H9 (cell line): Measurements from ENCODE around the gene SHB. TPM values are rescaled to one million over a fixed set of nuclear protein-coding genes. Genes with fewer than 3 reads are reported as not detected.

ENCODE experiments used
- DNase-seq: peaks from one replicate; pipeline ENCODE4 v3.0.0-alpha.2; 2017
- H2AFZ ChIP-seq: one replicate; pipeline ENCODE4 v1.6.1; 2013; ENCODE audit warnings: mild to moderate bottlenecking, low read length, control low read depth, moderate library complexity
- H2AK5ac ChIP-seq: 2 replicates; pipeline ENCODE4 v1.6.1; 2013; ENCODE audit warnings: low read length, control low read depth, mixed read lengths; ENCODE audit not compliant: insufficient read length
- H2BK120ac ChIP-seq: one replicate; pipeline ENCODE4 v1.6.1; 2013; ENCODE audit warnings: low read depth, mild to moderate bottlenecking, low read length, control low read depth, inconsistent platforms; ENCODE audit not compliant: poor library complexity, severe bottlenecking
- H2BK12ac ChIP-seq: 2 replicates; pipeline ENCODE4 v1.6.1; 2013; ENCODE audit warnings: low read length, control low read depth, mixed read lengths, low read depth; ENCODE audit not compliant: insufficient read length
- H2BK15ac ChIP-seq: 2 replicates; pipeline ENCODE4 v1.6.1; 2013; ENCODE audit warnings: low read depth, low read length, control low read depth
- H2BK20ac ChIP-seq: one replicate; pipeline ENCODE4 v1.6.1; 2013; ENCODE audit warnings: low read depth, mild to moderate bottlenecking, low read length, control low read depth, inconsistent platforms; ENCODE audit not compliant: poor library complexity, severe bottlenecking
- H2BK5ac ChIP-seq: 2 replicates; pipeline ENCODE4 v1.6.1; 2013; ENCODE audit warnings: low read length, control low read depth, mixed read lengths; ENCODE audit not compliant: insufficient read length
- H3K14ac ChIP-seq: 2 replicates; pipeline ENCODE4 v1.6.1; 2013; ENCODE audit warnings: low read length, control low read depth; ENCODE audit not compliant: insufficient read depth
- H3K18ac ChIP-seq: 2 replicates; pipeline ENCODE4 v1.6.1; 2013; ENCODE audit warnings: low read depth, mild to moderate bottlenecking, mixed read lengths, low read length, control low read depth; ENCODE audit not compliant: insufficient read length
- H3K23ac ChIP-seq: 2 replicates; pipeline ENCODE4 v1.6.1; 2013; ENCODE audit warnings: low read length, control low read depth, mixed read lengths, low read depth; ENCODE audit not compliant: insufficient read length
- H3K23me2 ChIP-seq: 2 replicates; pipeline ENCODE4 v1.6.1; 2013; ENCODE audit warnings: low read depth, mild to moderate bottlenecking, mixed read lengths, low read length, control low read depth; ENCODE audit not compliant: insufficient read length, poor library complexity, severe bottlenecking
- H3K27ac ChIP-seq: 2 replicates; pipeline ENCODE4 v1.5.1; 2013; ENCODE audit warnings: low read length, control low read depth, mixed read lengths, low read depth; ENCODE audit not compliant: insufficient read length
- H3K27me3 ChIP-seq: 2 replicates; pipeline ENCODE4 v1.6.1; 2013; ENCODE audit warnings: low read length, control low read depth, inconsistent platforms; ENCODE audit not compliant: insufficient read depth
- H3K4ac ChIP-seq: 2 replicates; pipeline ENCODE4 v1.6.1; 2013; ENCODE audit warnings: low read depth, mild to moderate bottlenecking, control low read depth, inconsistent platforms, low read length, moderate library complexity
- H3K4me1 ChIP-seq: 2 replicates; pipeline ENCODE4 v1.6.1; 2013; ENCODE audit warnings: low read length, control low read depth, inconsistent platforms; ENCODE audit not compliant: insufficient read depth
- H3K4me2 ChIP-seq: 2 replicates; pipeline ENCODE4 v1.6.1; 2013; ENCODE audit warnings: low read length, control low read depth, mixed read lengths; ENCODE audit not compliant: insufficient read length, insufficient read depth
- H3K56ac ChIP-seq: 2 replicates; pipeline ENCODE4 v1.6.1; 2013; ENCODE audit warnings: low read depth, mild to moderate bottlenecking, mixed read lengths, low read length, control low read depth; ENCODE audit not compliant: insufficient read length
- H3K79me1 ChIP-seq: 2 replicates; pipeline ENCODE4 v1.6.1; 2013; ENCODE audit warnings: low read depth, mild to moderate bottlenecking, moderate library complexity, low read length, control low read depth, inconsistent platforms; ENCODE audit not compliant: insufficient read depth, poor library complexity, severe bottlenecking
- H3K79me2 ChIP-seq: 2 replicates; pipeline ENCODE4 v1.6.1; 2013; ENCODE audit warnings: low read length, control low read depth, inconsistent platforms; ENCODE audit not compliant: insufficient read depth
- H3K9ac ChIP-seq: 2 replicates; pipeline ENCODE4 v1.6.1; 2013; ENCODE audit warnings: low read length, control low read depth, mixed read lengths; ENCODE audit not compliant: insufficient read length; ENCODE audit errors: extremely low read depth
- H3K9me3 ChIP-seq: one replicate; pipeline ENCODE4 v1.6.1; 2013; ENCODE audit warnings: low read depth, low read length, inconsistent platforms; ENCODE audit not compliant: control insufficient read depth
- H3T11ph ChIP-seq: one replicate; pipeline ENCODE4 v1.6.1; 2013; ENCODE audit warnings: mild to moderate bottlenecking, low read length, control low read depth, inconsistent platforms
- H4K20me1 ChIP-seq: one replicate; pipeline ENCODE4 v1.6.1; 2013; ENCODE audit not compliant: control insufficient read depth, insufficient read length, insufficient read depth
- H4K5ac ChIP-seq: 2 replicates; pipeline ENCODE4 v1.6.1; 2013; ENCODE audit warnings: low read depth, mild to moderate bottlenecking, mixed read lengths, low read length, control low read depth; ENCODE audit not compliant: insufficient read length
- H4K8ac ChIP-seq: replicated peaks from 2 replicates; pipeline ENCODE4 v1.6.1; 2013; ENCODE audit warnings: low read length, control low read depth, mixed read lengths, low read depth; ENCODE audit not compliant: insufficient read length
- H4K91ac ChIP-seq: 2 replicates; pipeline ENCODE4 v1.6.1; 2013; ENCODE audit warnings: low read depth, mild to moderate bottlenecking, moderate library complexity, mixed read lengths, low read length, control low read depth; ENCODE audit not compliant: insufficient read length
- H3K27ac Mint-ChIP-seq, 3 experiments: 2 replicates in 2 of 3; 3 replicates in 1 of 3; pipeline ENCODE4 v1.8.0; 2020 to 2021; ENCODE audit warnings: mixed read lengths in 3 of 3, mild to moderate bottlenecking in 1 of 3, moderate library complexity in 1 of 3
- H3K27me3 Mint-ChIP-seq: 2 replicates; pipeline ENCODE4 v1.8.0; 2021; ENCODE audit warnings: low read depth, mild to moderate bottlenecking, moderate library complexity, mixed read lengths
- H3K36me3 Mint-ChIP-seq, 3 experiments: 2 replicates in 2 of 3; 3 replicates in 1 of 3; pipeline ENCODE4 v1.8.0; 2020 to 2021; ENCODE audit warnings: low read depth in 3 of 3, mixed read lengths in 3 of 3; ENCODE audit not compliant: insufficient read depth in 1 of 3
- H3K4me1 Mint-ChIP-seq, 2 experiments: 2 replicates each; pipeline ENCODE4 v1.8.0; 2020; ENCODE audit warnings: mixed read lengths in 2 of 2
- H3K4me3 Mint-ChIP-seq, 2 experiments: 2 replicates in 1 of 2; 3 replicates in 1 of 2; pipeline ENCODE4 v1.8.0; 2020 to 2021; ENCODE audit warnings: mild to moderate bottlenecking in 2 of 2, mixed read lengths in 2 of 2, moderate library complexity in 1 of 2
- H3K9me3 Mint-ChIP-seq, 2 experiments: 2 replicates in 1 of 2; 3 replicates in 1 of 2; pipeline ENCODE4 v1.8.0; 2020; ENCODE audit warnings: mild to moderate bottlenecking in 2 of 2, mixed read lengths in 2 of 2, moderate library complexity in 1 of 2
- WGBS: extraction: QIAGEN DNeasy Blood & Tissue Kit; methylation state at CpG from one replicate; pipeline ENCODE4 v1.1.7; 2013; ENCODE audit warnings: missing lambda C conversion rate, low lambda C conversion rate, mixed read lengths; ENCODE audit not compliant: insufficient read length; ENCODE audit errors: extremely low coverage; 5-methylcytosine and 5-hydroxymethylcytosine counted together
- total RNA-seq: library from RNA; stranded (reverse); gene quantifications from 2 replicates; pipeline ENCODE4 v1.2.1, GENCODE V29; 2021
- TF ChIP-seq, protein P1 (sequence below): fragments of 200-600 bp; sonication (generic); conservative IDR thresholded peaks from 3 replicates; pipeline ENCODE4 v1.8.0; 2021; ENCODE audit warnings: antibody characterized with exemption, mild to moderate bottlenecking

The SHB gene
- total RNA-seq, 1 experiment from 2014 or later, result 14.6 TPM

DNA sequence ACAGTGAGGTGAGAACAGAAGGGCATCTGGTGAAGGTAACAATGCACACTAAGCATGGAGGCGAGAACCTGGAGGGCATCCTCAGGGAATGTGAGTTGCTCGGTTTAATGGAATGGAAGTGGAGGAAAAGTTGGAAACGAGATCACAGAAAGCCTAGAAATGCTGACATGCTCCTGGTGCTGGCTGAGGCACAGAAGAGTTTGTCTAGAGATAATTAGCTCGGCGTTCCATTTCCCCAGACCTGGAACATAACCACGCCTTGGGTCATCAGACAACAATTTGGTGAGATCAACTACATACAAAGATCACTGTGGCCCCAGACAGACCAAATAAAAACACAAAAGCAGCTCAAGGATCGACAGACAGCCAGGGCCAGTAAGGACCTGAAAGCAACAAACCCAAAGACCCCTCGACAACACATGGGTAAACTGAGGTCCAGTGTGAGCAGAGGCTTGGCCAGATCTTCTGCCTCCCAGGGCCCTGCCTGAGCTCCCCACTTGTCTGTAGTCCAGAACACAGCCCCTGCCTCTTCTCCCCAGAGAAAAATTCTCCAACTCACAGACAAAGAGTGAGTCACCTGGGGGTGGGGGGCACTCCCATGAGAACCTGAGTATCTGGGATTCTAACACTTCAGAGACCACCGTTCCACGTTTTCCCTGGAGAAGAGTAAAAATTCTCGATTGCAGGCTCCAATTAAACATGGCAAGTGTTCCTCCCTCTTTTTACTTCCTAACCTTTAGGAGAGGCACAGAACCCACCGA is 52.5 kb downstream of the SHB start:
- Histone ChIP-seq H3K14ac (peak overlapping the region; percentile 80), H3K27ac (peak overlapping the region; percentile 19), H2BK20ac (peak overlapping the region; percentile 94), H3K56ac (no peak overlapping the region), H2BK15ac (no peak overlapping the region; the same call in 1 of the 2 replicates), H3K79me1 (no peaks in the 10 kb centered on the region), H3T11ph (peak overlapping the region; percentile 46), H4K5ac (peak overlapping the region; percentile 39), H3K4me1 (peaks cover 27% of the 10 kb centered on the region), H3K4me2 (peak overlapping the region; percentile 35), H2BK5ac (peak overlapping the region; percentile 5), H3K23me2 (no peaks in the 10 kb centered on the region), H4K20me1 (no peaks in the 10 kb centered on the region), H4K8ac (no peak overlapping the region), H3K18ac (peak overlapping the region; percentile 91), H2AK5ac (no peak overlapping the region), H2BK120ac (peak overlapping the region; percentile 49), H4K91ac (peak overlapping the region; percentile 87), H3K4ac (peak overlapping the region; percentile 63), H3K9me3 (no peaks in the 10 kb centered on the region), H2BK12ac (peak overlapping the region; percentile 95), H3K27me3 (no peaks in the 10 kb centered on the region), H3K9ac (no peak overlapping the region), H3K79me2 (no peaks in the 10 kb centered on the region; the same call in 1 of the 2 replicates), H3K23ac (no peak overlapping the region), H2AFZ (no peak overlapping the region)
- peak overlapping the region; percentile 97 to 99 (median 98) for H3K27ac Mint-ChIP-seq
- no CpG with 5 or more reads among the region's 12 CpGs for WGBS
- H3K9me3 Mint-ChIP-seq, result no peaks in the 10 kb centered on the region; a peak in 1 of 5 replicates
- peaks cover 88% of the 10 kb centered on the region in 2 experiments for H3K4me1 Mint-ChIP-seq
- H3K4me3 Mint-ChIP-seq, result peak overlapping the region; percentile 39 to 65
- TF ChIP-seq, protein P1, sequence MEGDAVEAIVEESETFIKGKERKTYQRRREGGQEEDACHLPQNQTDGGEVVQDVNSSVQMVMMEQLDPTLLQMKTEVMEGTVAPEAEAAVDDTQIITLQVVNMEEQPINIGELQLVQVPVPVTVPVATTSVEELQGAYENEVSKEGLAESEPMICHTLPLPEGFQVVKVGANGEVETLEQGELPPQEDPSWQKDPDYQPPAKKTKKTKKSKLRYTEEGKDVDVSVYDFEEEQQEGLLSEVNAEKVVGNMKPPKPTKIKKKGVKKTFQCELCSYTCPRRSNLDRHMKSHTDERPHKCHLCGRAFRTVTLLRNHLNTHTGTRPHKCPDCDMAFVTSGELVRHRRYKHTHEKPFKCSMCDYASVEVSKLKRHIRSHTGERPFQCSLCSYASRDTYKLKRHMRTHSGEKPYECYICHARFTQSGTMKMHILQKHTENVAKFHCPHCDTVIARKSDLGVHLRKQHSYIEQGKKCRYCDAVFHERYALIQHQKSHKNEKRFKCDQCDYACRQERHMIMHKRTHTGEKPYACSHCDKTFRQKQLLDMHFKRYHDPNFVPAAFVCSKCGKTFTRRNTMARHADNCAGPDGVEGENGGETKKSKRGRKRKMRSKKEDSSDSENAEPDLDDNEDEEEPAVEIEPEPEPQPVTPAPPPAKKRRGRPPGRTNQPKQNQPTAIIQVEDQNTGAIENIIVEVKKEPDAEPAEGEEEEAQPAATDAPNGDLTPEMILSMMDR, result no peak
- no peak for DNase-seq
- no peaks in the 10 kb centered on the region for H3K27me3 Mint-ChIP-seq
- H3K36me3 Mint-ChIP-seq, result peaks cover 2 to 20% (median 19%) of the 10 kb centered on the region in 3 experiments; a peak in 6 of 7 replicates
